Measurements from ENCODE around the gene TGM3.

GRCh38 chr20:2341336-2341735, 45.5 kb downstream of the TGM3 start:
- TF ChIP-seq CTCF (IDR thresholded peaks at IDR 0.05; ENCODE audit: insufficient read depth, low read length) (no peak), POLR2AphosphoS5 (IDR thresholded peaks at IDR 0.05; ENCODE audit: low read depth) (no peak)
